NB4 (cell line): ENCODE results near the gene IQGAP1.

Experiments
- CTCF ChIP-seq: IDR thresholded peaks from one replicate; pipeline ENCODE4 v1.5.1; 2012; ENCODE audit warnings: low read depth, low read length
- MAX ChIP-seq: IDR thresholded peaks from 2 replicates; pipeline ENCODE4 v1.6.1; 2011; ENCODE audit warnings: low read depth, low read length
- POLR2A ChIP-seq: IDR thresholded peaks from 2 replicates; pipeline ENCODE4 v1.6.1; 2011; ENCODE audit warnings: mild to moderate bottlenecking; ENCODE audit not compliant: insufficient read length; ENCODE audit errors: extremely low read depth

GRCh38 chr15:90348456-90348855, 39.6 kb upstream of the IQGAP1 start:
- TF ChIP-seq POLR2A (no peak), CTCF (no peak), MAX (no peak)
